ENCODE measurements around the gene PHYHD1.

Gene PHYHD1

GRCh38 chr9:128911529-128912035 lies 9.2 kb upstream of the PHYHD1 start:
- Histone ChIP-seq H3K4me1 (ENCODE audit: low read length) (no peaks in the 10 kb centered on the region), H3K79me2 (ENCODE audit: low read length) (peaks cover 22% of the 10 kb centered on the region), H4K20me1 (ENCODE audit: insufficient read depth, low read length) (no peaks in the 10 kb centered on the region), H3F3A (ENCODE audit: insufficient read depth, low read length) (no peaks in the 10 kb centered on the region), H3K9me2 (replicated peaks; ENCODE audit: insufficient read depth, low read length) (no peaks in the 10 kb centered on the region), H3K27me3 (replicated peaks; ENCODE audit: insufficient read depth, low read length) (no peaks in the 10 kb centered on the region), H3K9me3 (replicated peaks; ENCODE audit: insufficient read depth, low read length) (no peaks in the 10 kb centered on the region), H3K36me3 (replicated peaks; ENCODE audit: insufficient read depth, low read length) (peaks cover 6% of the 10 kb centered on the region; the same call in 1 of the 2 replicates), H3K4me2 (ENCODE audit: low read depth, low read length) (no peak overlapping the region), H2AFZ (ENCODE audit: low read length) (no peak overlapping the region), H3K4me3 (ENCODE audit: low read length) (no peak overlapping the region), H3K9ac (ENCODE audit: low read length) (no peak overlapping the region), H3K27ac (ENCODE audit: low read length) (no peak overlapping the region)
- no peak for DNase-seq
- TF ChIP-seq EZH2 (optimal IDR thresholded peaks at IDR 0.05; ENCODE audit: low read depth, low read length) = no peak
- TF ChIP-seq EZH2phosphoT487 (IDR thresholded peaks at IDR 0.05; ENCODE audit: low read length) = no peak
- no peak for TF ChIP-seq CTCF (IDR thresholded peaks at IDR 0.05; ENCODE audit: low read length)

GRCh38 chr9:128912270-128912853 lies 8.4 kb upstream of the PHYHD1 start:
- Histone ChIP-seq H3K9me3 (replicated peaks; ENCODE audit: insufficient read depth, low read length) (no peaks in the 10 kb centered on the region), H2AFZ (ENCODE audit: low read length) (no peak overlapping the region), H3K4me2 (ENCODE audit: low read depth, low read length) (no peak overlapping the region), H3K27me3 (replicated peaks; ENCODE audit: insufficient read depth, low read length) (no peaks in the 10 kb centered on the region), H3K36me3 (replicated peaks; ENCODE audit: insufficient read depth, low read length) (peaks cover 6% of the 10 kb centered on the region; the same call in 1 of the 2 replicates), H3K79me2 (ENCODE audit: low read length) (peaks cover 17% of the 10 kb centered on the region), H3F3A (ENCODE audit: insufficient read depth, low read length) (no peaks in the 10 kb centered on the region), H3K9me2 (replicated peaks; ENCODE audit: insufficient read depth, low read length) (no peaks in the 10 kb centered on the region), H3K9ac (ENCODE audit: low read length) (no peak overlapping the region), H4K20me1 (ENCODE audit: insufficient read depth, low read length) (no peaks in the 10 kb centered on the region), H3K27ac (ENCODE audit: low read length) (no peak overlapping the region), H3K4me3 (ENCODE audit: low read length) (no peak overlapping the region), H3K4me1 (ENCODE audit: low read length) (no peaks in the 10 kb centered on the region)
- TF ChIP-seq EZH2phosphoT487 (IDR thresholded peaks at IDR 0.05; ENCODE audit: low read length) (no peak), EZH2 (optimal IDR thresholded peaks at IDR 0.05; ENCODE audit: low read depth, low read length) (no peak), CTCF (IDR thresholded peaks at IDR 0.05; ENCODE audit: low read length) (no peak)
- DNase-seq = no peak

GRCh38 chr9:128913048-128913900 lies 7.5 kb upstream of the PHYHD1 start:
- no peak overlapping the region for H3K4me2 ChIP-seq (ENCODE audit: low read depth, low read length)
- no peak overlapping the region for H3K27ac ChIP-seq (ENCODE audit: low read length)
- H3K9me2 ChIP-seq (replicated peaks; ENCODE audit: insufficient read depth, low read length) = no peaks in the 10 kb centered on the region
- H3K9ac ChIP-seq (ENCODE audit: low read length) = no peak overlapping the region
- H3K9me3 ChIP-seq (replicated peaks; ENCODE audit: insufficient read depth, low read length) = no peaks in the 10 kb centered on the region
- H3K36me3 ChIP-seq (replicated peaks; ENCODE audit: insufficient read depth, low read length) = peaks cover under 1% of the 10 kb centered on the region; the same call in 1 of the 2 replicates
- TF ChIP-seq EZH2phosphoT487 (IDR thresholded peaks at IDR 0.05; ENCODE audit: low read length) (no peak), CTCF (IDR thresholded peaks at IDR 0.05; ENCODE audit: low read length) (no peak), EZH2 (optimal IDR thresholded peaks at IDR 0.05; ENCODE audit: low read depth, low read length) (no peak)
- H3F3A ChIP-seq (ENCODE audit: insufficient read depth, low read length) = no peaks in the 10 kb centered on the region
- DNase-seq = no peak
- no peaks in the 10 kb centered on the region for H3K27me3 ChIP-seq (replicated peaks; ENCODE audit: insufficient read depth, low read length)
- no peaks in the 10 kb centered on the region for H3K4me1 ChIP-seq (ENCODE audit: low read length)
- H3K4me3 ChIP-seq (ENCODE audit: low read length) = no peak overlapping the region
- no peak overlapping the region for H2AFZ ChIP-seq (ENCODE audit: low read length)
- peaks cover 17% of the 10 kb centered on the region for H3K79me2 ChIP-seq (ENCODE audit: low read length)
- no peaks in the 10 kb centered on the region for H4K20me1 ChIP-seq (ENCODE audit: insufficient read depth, low read length)
